PC-9 (cell line): Measurements from ENCODE around the gene MPZL1. TPM values are rescaled to one million over a fixed set of nuclear protein-coding genes. Genes with fewer than 3 reads are reported as not detected.

Experiments
- BruUV-seq: library from RNA; stranded (reverse); fragments of 400-500 nt; replicated peaks from 2 replicates; lab custom pipeline; 2021; lab: Mats Ljungman, UMichigan
- CTCF ChIA-PET: fragments of 300-600 bp; sonication (Branson Sonifier 250); formaldehyde crosslinking; loops from one replicate; lab custom pipeline; 2022; ENCODE audit warnings: antibody characterized with exemption; lab: Charles Lee
- POLR2A ChIA-PET: fragments of 300-600 bp; sonication (Branson Sonifier 250); formaldehyde crosslinking; loops from one replicate; lab custom pipeline; 2022; ENCODE audit warnings: antibody characterized with exemption; ENCODE audit not compliant: unreplicated experiment; lab: Charles Lee
- DNase-seq, 2 experiments: peaks; one replicate each; pipeline versions ENCODE4 v3.0.0 to v3.0.0-alpha.2; 2015 to 2022; ENCODE audit warnings: mixed read lengths in 1 of 2
- H2AFZ ChIP-seq: fragments of 200-600 bp; sonication (generic); 2 replicates; pipeline ENCODE4 v1.8.1; 2017; ENCODE audit warnings: antibody characterized with exemption
- H3F3A ChIP-seq: fragments of 200-600 bp; sonication (generic); 2 replicates; pipeline ENCODE4 v1.8.1; 2017; ENCODE audit warnings: antibody characterized with exemption, mild to moderate bottlenecking, low read depth; ENCODE audit not compliant: insufficient read depth
- H3K27ac ChIP-seq: fragments of 200-600 bp; sonication (generic); 2 replicates; pipeline ENCODE4 v1.6.1; 2016; ENCODE audit warnings: mixed run types
- H3K27me3 ChIP-seq: fragments of 200-600 bp; sonication (generic); 2 replicates; pipeline ENCODE4 v1.6.1; 2016; ENCODE audit warnings: low read depth, mixed run types; ENCODE audit not compliant: insufficient read depth
- H3K36me3 ChIP-seq: fragments of 200-600 bp; sonication (generic); 2 replicates; pipeline ENCODE4 v1.6.1; 2016; ENCODE audit warnings: low read depth, mixed run types
- H3K4me1 ChIP-seq: fragments of 200-600 bp; sonication (generic); replicated peaks from 2 replicates; pipeline ENCODE4 v1.6.1; 2016; ENCODE audit warnings: mixed run types; ENCODE audit not compliant: insufficient read depth
- H3K4me2 ChIP-seq: fragments of 200-600 bp; sonication (generic); 2 replicates; pipeline ENCODE4 v1.6.1; 2017; ENCODE audit warnings: mixed run types
- H3K4me3 ChIP-seq: fragments of 200-600 bp; sonication (generic); 2 replicates; pipeline ENCODE4 v1.6.1; 2016; ENCODE audit warnings: mixed run types
- H3K79me2 ChIP-seq: fragments of 200-600 bp; sonication (generic); 2 replicates; pipeline ENCODE4 v1.6.1; 2017; ENCODE audit warnings: low read depth, mixed run types
- H3K9me2 ChIP-seq: fragments of 200-600 bp; sonication (generic); 2 replicates; pipeline ENCODE4 v1.8.1; 2017; ENCODE audit warnings: mild to moderate bottlenecking; ENCODE audit not compliant: insufficient read depth
- H3K9me3 ChIP-seq: fragments of 200-600 bp; sonication (generic); 2 replicates; pipeline ENCODE4 v1.8.1; 2016; ENCODE audit warnings: low read depth; ENCODE audit not compliant: insufficient read depth
- H4K20me1 ChIP-seq: fragments of 200-600 bp; sonication (generic); 2 replicates; pipeline ENCODE4 v1.8.1; 2017; ENCODE audit not compliant: insufficient read depth
- EZH2 ChIP-seq: fragments of 200-600 bp; sonication (generic); IDR thresholded peaks from 2 replicates; pipeline ENCODE4 v1.8.0; 2017; ENCODE audit warnings: antibody characterized with exemption, low read depth
- intact Hi-C: fragments of 100-400 bp; cut with micrococcal nuclease; formaldehyde crosslinking; loops from one replicate; pipeline ENCODE4 v1.10.0; 2022; ENCODE audit not compliant: unreplicated experiment
- total RNA-seq: library from RNA; stranded (reverse); gene quantifications from 2 replicates; pipeline ENCODE4 v1.2.3, GENCODE V29; 2021
- TF ChIP-seq, protein P1 (sequence below): fragments of 200-600 bp; sonication (generic); conservative IDR thresholded peaks from 2 replicates; pipeline ENCODE4 v1.6.1; 2017; ENCODE audit warnings: mixed run types, antibody characterized with exemption, mild to moderate bottlenecking, moderate library complexity

MPZL1 gene
- total RNA-seq, 1 experiment from 2014 or later, result 80.3 TPM

DNA sequence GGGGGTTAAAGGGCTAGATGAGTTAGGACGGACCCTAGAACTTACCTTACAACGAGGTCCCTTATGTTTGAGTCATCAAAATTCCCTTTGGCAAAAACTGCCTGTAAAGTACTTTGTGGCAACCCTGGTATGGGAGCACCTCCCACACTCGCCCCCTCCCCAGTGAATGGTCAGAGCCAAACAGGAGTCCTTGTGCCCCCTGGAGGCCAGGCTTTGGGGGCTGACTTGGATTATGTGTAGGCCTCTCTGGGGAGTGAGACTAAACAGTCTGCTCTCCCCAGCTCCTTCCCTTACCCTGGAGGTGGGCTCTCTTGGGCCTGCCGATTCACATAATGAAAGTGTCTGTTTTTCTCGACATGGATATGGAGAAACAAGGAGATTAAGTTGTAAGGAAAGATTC lies 110.9 kb downstream of the MPZL1 start:
- Histone ChIP-seq H3K36me3 (no peaks in the 10 kb centered on the region), H3K27ac (no peak overlapping the region), H3K4me2 (no peak overlapping the region), H3K9me2 (no peaks in the 10 kb centered on the region; the same call in 1 of the 2 replicates), H4K20me1 (no peaks in the 10 kb centered on the region), H3K27me3 (no peaks in the 10 kb centered on the region), H3F3A (no peaks in the 10 kb centered on the region), H2AFZ (no peak overlapping the region), H3K79me2 (no peaks in the 10 kb centered on the region), H3K4me1 (peaks cover 18% of the 10 kb centered on the region), H3K9me3 (no peaks in the 10 kb centered on the region), H3K4me3 (no peak overlapping the region)
- DNase-seq, result no peak
- no peak for TF ChIP-seq EZH2
- TF ChIP-seq, protein P1, sequence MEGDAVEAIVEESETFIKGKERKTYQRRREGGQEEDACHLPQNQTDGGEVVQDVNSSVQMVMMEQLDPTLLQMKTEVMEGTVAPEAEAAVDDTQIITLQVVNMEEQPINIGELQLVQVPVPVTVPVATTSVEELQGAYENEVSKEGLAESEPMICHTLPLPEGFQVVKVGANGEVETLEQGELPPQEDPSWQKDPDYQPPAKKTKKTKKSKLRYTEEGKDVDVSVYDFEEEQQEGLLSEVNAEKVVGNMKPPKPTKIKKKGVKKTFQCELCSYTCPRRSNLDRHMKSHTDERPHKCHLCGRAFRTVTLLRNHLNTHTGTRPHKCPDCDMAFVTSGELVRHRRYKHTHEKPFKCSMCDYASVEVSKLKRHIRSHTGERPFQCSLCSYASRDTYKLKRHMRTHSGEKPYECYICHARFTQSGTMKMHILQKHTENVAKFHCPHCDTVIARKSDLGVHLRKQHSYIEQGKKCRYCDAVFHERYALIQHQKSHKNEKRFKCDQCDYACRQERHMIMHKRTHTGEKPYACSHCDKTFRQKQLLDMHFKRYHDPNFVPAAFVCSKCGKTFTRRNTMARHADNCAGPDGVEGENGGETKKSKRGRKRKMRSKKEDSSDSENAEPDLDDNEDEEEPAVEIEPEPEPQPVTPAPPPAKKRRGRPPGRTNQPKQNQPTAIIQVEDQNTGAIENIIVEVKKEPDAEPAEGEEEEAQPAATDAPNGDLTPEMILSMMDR, result no peak
- POLR2A ChIA-PET, result no interaction called here
- intact Hi-C loops, result no loop called here
- BruUV-seq, result no TSS peak
- CTCF ChIA-PET, result interaction anchor here (0.7 kb wide), 1 partner anchor 48 kb away, joined by 3 read pairs; no protein-coding TSS in a partner anchor

DNA sequence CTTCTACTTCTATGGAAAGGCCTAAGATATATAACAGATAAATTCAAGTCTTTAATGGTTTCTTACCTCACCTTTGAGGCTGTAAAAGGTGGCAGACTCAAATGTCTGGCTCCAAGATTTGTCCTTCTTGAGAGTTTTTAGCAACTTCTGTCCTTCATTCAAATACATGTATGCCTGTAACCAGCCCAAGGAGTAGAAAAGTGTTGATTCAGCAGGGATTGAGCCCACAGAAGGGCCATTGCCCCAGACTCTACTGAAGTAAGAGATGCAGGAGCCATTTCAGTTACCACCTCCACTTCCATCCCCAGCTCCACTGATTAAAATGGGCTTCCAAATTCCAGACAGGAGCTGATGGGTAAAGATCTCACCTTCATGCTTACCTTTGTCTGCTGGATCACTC lies 112.1 kb downstream of the MPZL1 start:
- ChIA-PET POLR2A (no interaction called here), CTCF (no interaction called here)
- intact Hi-C loops, result no loop called here

DNA sequence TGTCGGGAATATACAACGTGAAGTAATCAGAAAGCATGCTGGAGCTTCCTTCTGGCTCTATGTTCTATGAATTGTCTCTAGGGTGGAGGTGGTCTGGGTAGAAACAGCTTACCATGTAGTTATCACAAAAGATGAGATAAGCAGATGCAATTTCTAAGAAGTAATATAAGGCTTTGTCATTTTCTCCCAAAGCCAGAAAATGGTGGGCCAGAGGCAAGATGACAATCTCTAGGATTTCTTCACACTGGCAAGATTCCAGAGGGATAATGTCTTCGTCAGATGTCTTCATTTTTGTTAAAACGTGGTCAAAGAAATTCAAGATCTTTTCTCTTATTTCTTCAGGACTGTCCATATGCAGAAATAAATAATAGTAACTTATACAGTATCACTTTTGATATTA lies 114.4 kb downstream of the MPZL1 start:
- ChIA-PET CTCF (no interaction called here), POLR2A (no interaction called here)
- Histone ChIP-seq H3K4me2 (no peak overlapping the region), H3K4me3 (no peak overlapping the region), H3F3A (no peaks in the 10 kb centered on the region), H3K9me2 (no peaks in the 10 kb centered on the region), H3K36me3 (no peaks in the 10 kb centered on the region), H3K79me2 (no peaks in the 10 kb centered on the region), H4K20me1 (no peaks in the 10 kb centered on the region), H2AFZ (no peak overlapping the region), H3K27me3 (no peaks in the 10 kb centered on the region), H3K9me3 (no peaks in the 10 kb centered on the region), H3K27ac (no peak overlapping the region), H3K4me1 (no peaks in the 10 kb centered on the region)
- BruUV-seq, result no TSS peak
- TF ChIP-seq, protein P1, result no peak
- no peak for TF ChIP-seq EZH2
- intact Hi-C loops, result no loop called here
- DNase-seq, result no peak

More for the DNA sequence above, 112.1 kb downstream of the MPZL1 start:
- no peak for DNase-seq
- Histone ChIP-seq H3K79me2 (no peaks in the 10 kb centered on the region), H3K4me2 (no peak overlapping the region), H2AFZ (no peak overlapping the region), H3K27ac (no peak overlapping the region), H4K20me1 (no peaks in the 10 kb centered on the region), H3K4me3 (no peak overlapping the region), H3K36me3 (no peaks in the 10 kb centered on the region), H3K9me2 (no peaks in the 10 kb centered on the region), H3K4me1 (peaks cover 18% of the 10 kb centered on the region), H3K27me3 (no peaks in the 10 kb centered on the region), H3K9me3 (no peaks in the 10 kb centered on the region), H3F3A (no peaks in the 10 kb centered on the region)
- BruUV-seq, result no TSS peak
- TF ChIP-seq, protein P1, result no peak
- no peak for TF ChIP-seq EZH2
